ENCODE measurements around the gene AGTPBP1. TPM values are rescaled to one million over a fixed set of nuclear protein-coding genes. Genes with fewer than 3 reads are reported as not detected.

Gene AGTPBP1
- total RNA-seq, 4 donors from 2014 or later, result 3.7 to 18.1 (median 11.4) TPM

GRCh38 chr9:85501456-85501855, 240.3 kb downstream of the AGTPBP1 start:
- Histone ChIP-seq H3K27ac (no peak overlapping the region), H3K9me3 (peaks cover 0 to 21% (median 6%) of the 10 kb centered on the region in 3 donors), H3K4me3 (no peak overlapping the region), H3K27me3 (peaks cover 0 to 96% (median 0%) of the 10 kb centered on the region in 4 donors), H3K4me1 (no peaks in the 10 kb centered on the region), H3K36me3 (no peaks in the 10 kb centered on the region)
- no peak for DNase-seq
- no peak for TF ChIP-seq POLR2A (IDR thresholded peaks at IDR 0.05)
- TF ChIP-seq CTCF (IDR thresholded peaks at IDR 0.05), result no peak
- WGBS, 2 donors, result 67 to 75% methylated on average over 6 of the region's 6 CpGs
- intact Hi-C loops (cut with DNase I), result no loop called here

Other genes with a start within 250 kb of the AGTPBP1 start
- gene NAA35, start 199.2 kb upstream of the AGTPBP1 start, total RNA-seq, result 10 to 100 TPM; 12.1 to 20.8 (median 19.9) TPM